ENCODE results near the gene TNNT1.

GRCh38 chr19:55171440-55171839 lies 22.4 kb upstream of the TNNT1 start:
- TF ChIP-seq CTCF (IDR thresholded peaks at IDR 0.05) (no peak), POLR2A (IDR thresholded peaks at IDR 0.05) (no peak)
